ENCODE data around the gene PARL. TPM values are rescaled to one million over a fixed set of nuclear protein-coding genes. Genes with fewer than 3 reads are reported as not detected.
"Not testable (repeated sequence)": the region's sequence is repeated elsewhere in the genome, so short reads cannot be mapped to it uniquely, and the experiment has no call there.

The PARL gene
- total RNA-seq, 1 experiment from 2014 or later = 55.5 TPM

DNA sequence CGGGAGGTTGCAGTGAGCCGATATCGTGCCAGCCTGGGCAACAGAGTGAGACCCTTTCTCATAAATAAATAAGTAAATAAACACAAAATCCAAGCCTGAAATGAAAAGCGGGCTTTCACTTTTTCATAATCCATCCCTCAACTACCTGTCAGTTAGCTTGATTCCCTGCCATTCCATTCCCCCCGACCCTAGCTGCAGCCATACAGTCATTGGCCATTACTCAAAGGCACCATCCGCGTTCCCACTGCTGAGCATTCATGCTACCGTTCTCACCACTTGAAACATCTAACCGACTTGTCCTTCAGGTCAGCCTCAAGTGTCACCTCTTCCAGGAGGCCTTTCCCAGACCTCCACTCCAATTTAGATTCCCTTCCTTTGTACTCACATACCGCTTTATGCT is 1.1 kb upstream of the PARL start:
- Histone ChIP-seq H3K27ac (no peak overlapping the region), H3K4me3 (no peak overlapping the region), H3K27me3 (no peaks in the 10 kb centered on the region), H3K9me3 (replicated peaks) (no peaks in the 10 kb centered on the region), H3K4me1 (no peaks in the 10 kb centered on the region), H3K36me3 (no peaks in the 10 kb centered on the region)
- DNase-seq = no peak

DNA sequence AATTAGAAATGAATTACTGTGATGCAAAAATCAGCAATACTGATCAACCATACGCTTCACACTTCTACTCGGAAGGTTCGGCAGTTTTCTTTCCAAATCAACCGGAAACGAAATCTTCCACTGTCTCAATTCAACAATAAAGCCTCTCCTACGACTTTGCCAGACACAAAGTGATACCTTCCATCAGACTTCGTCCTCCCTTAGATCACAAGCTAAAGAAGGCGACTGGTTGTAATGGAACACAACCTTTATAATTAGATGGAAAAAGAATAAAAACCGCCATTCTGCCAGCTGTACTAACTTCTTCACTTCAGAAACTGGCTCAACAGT is 618 bp downstream of the PARL start:
- DNase-seq = no peak
- peak overlapping the region; percentile 66 for H3K27ac ChIP-seq
- H3K9me3 ChIP-seq (replicated peaks) = no peaks in the 10 kb centered on the region
- H3K4me3 ChIP-seq = peak overlapping the region; percentile 89
- H3K36me3 ChIP-seq = no peaks in the 10 kb centered on the region
- H3K27me3 ChIP-seq = no peaks in the 10 kb centered on the region
- no peaks in the 10 kb centered on the region for H3K4me1 ChIP-seq

GRCh38 chr3:183883291-183884096 is 1.2 kb downstream of the PARL start:
- Histone ChIP-seq H3K9me3 (replicated peaks) (no peaks in the 10 kb centered on the region), H3K27ac (no peak overlapping the region), H3K4me1 (no peaks in the 10 kb centered on the region), H3K4me3 (peak overlapping the region; percentile 89), H3K27me3 (no peaks in the 10 kb centered on the region), H3K36me3 (no peaks in the 10 kb centered on the region)
- DNase-seq = no peak

GRCh38 chr3:183880121-183880520 is 4.6 kb downstream of the PARL start:
- Histone ChIP-seq H3K27ac (no peak overlapping the region), H3K4me1 (no peaks in the 10 kb centered on the region), H3K9me3 (replicated peaks) (no peaks in the 10 kb centered on the region), H3K4me3 (no peak overlapping the region), H3K36me3 (no peaks in the 10 kb centered on the region), H3K27me3 (no peaks in the 10 kb centered on the region)
- no peak for DNase-seq

- Histone ChIP-seq H3K9me3 (replicated peaks) (no peaks in the 10 kb centered on the region), H3K36me3 (no peaks in the 10 kb centered on the region), H3K4me3 (no peak overlapping the region), H3K27me3 (no peaks in the 10 kb centered on the region), H3K4me1 (no peaks in the 10 kb centered on the region), H3K27ac (no peak overlapping the region)
- DNase-seq = no peak
Observed at GRCh38 chr3:183879243-183879642, 5.4 kb downstream of the PARL start.

GRCh38 chr3:183878071-183878470 is 6.6 kb downstream of the PARL start:
- no peaks in the 10 kb centered on the region for H3K4me1 ChIP-seq
- DNase-seq = no peak

DNA sequence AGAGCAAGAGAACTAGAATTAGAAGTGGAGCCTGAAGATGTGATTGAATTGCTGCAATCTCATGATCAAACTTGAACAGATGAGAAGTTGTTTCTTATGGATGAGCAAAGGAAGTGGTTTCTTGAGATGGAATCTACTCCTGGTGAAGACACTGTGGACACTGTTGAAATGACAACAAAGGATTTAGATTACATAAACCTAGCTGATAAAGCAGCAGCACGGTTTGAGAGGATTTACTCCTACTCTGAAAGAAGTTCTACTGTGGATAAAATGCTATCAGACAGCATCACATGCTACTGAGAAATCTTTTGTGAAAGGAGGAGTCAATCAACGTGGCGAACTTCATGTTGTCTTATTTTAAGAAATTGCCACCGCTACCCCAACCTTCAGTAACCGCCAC is 7.5 kb downstream of the PARL start:
- H3K27me3 ChIP-seq = not testable (repeated sequence)

More at GRCh38 chr3:183878071-183878470, 6.6 kb downstream of the PARL start:
- H3K36me3 ChIP-seq = no peaks in the 10 kb centered on the region
- H3K27me3 ChIP-seq = no peaks in the 10 kb centered on the region
- H3K27ac ChIP-seq = no peak overlapping the region
- no peak overlapping the region for H3K4me3 ChIP-seq
- no peaks in the 10 kb centered on the region for H3K9me3 ChIP-seq (replicated peaks)

DNA sequence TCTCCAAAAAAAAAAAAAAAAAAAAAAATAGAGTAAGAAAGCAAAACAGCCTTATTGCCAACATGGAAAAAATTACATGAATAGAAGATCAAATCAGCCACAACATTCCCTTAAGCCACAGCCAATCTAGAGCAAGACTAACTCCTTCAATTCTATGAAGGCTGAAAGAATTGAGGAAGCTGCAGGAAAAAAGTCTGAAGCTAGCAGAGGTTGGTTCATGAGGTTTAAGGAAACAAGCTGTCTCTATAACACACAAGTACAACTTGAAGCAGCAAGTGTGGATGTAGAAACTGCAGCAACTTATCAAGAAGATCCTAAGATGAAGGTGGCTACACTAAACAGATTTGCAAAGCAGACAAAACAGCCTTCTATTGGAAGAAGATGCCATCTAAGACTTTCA is 9.3 kb downstream of the PARL start:
- H3K4me3 ChIP-seq = no peak overlapping the region
- DNase-seq = no peak

More for the DNA sequence above, 7.5 kb downstream of the PARL start:
- not testable (repeated sequence) for DNase-seq; H3K4me1 ChIP-seq; H3K4me3 ChIP-seq; H3K36me3 ChIP-seq; H3K27ac ChIP-seq; H3K9me3 ChIP-seq (replicated peaks)

DNA sequence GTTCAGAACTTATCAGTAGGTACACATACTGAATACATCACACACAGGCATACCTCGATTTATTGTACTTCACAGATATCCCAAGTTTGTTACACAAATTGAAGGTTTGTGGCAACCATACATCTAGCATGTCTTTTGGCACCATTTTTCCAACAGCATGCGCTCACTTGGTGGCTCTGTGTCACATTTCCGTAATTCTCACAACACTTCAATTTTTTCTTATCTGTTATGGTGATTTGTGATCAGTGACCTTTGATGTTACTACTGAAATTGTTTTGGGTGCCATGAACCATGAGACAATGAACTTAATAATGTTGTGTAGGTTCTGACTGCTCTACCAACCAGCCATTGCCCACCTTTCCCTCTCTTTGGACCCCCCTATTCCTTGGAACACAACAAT is 10.8 kb downstream of the PARL start:
- Histone ChIP-seq H3K27ac (no peak overlapping the region), H3K27me3 (no peaks in the 10 kb centered on the region), H3K4me3 (no peak overlapping the region), H3K36me3 (no peaks in the 10 kb centered on the region), H3K9me3 (replicated peaks) (no peaks in the 10 kb centered on the region), H3K4me1 (no peaks in the 10 kb centered on the region)
- DNase-seq = no peak

More for the DNA sequence above, 9.3 kb downstream of the PARL start:
- no peaks in the 10 kb centered on the region for H3K27me3 ChIP-seq
- no peaks in the 10 kb centered on the region for H3K36me3 ChIP-seq
- no peak overlapping the region for H3K27ac ChIP-seq
- H3K4me1 ChIP-seq = no peaks in the 10 kb centered on the region
- no peaks in the 10 kb centered on the region for H3K9me3 ChIP-seq (replicated peaks)

- Histone ChIP-seq H3K9me3 (replicated peaks) (no peaks in the 10 kb centered on the region), H3K4me3 (no peak overlapping the region), H3K27ac (no peak overlapping the region), H3K4me1 (no peaks in the 10 kb centered on the region), H3K36me3 (peaks cover 4% of the 10 kb centered on the region), H3K27me3 (no peaks in the 10 kb centered on the region)
- no peak for DNase-seq
Observed at GRCh38 chr3:183871541-183871940, 13.1 kb downstream of the PARL start.

DNA sequence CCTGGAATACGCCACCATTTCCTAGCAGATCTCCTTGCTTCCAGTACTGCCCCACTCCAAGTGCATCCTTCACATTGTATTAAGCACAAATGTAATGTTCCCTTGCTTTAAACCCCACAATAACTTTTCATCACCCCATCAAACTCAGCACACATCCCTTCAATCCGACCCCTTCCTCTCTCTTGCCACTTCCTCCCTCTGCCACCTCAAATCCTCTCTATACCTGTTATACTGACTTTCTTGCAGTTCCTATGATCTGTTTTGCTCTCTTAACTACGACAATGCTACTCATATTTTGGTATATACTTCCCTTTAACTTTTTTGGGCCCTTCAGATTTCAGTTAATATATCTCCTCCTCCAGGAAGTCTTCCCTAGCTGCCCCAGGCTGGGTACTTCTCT is 14.1 kb downstream of the PARL start:
- H3K27ac ChIP-seq = no peak overlapping the region
- no peak for DNase-seq
- H3K36me3 ChIP-seq = peaks cover 10% of the 10 kb centered on the region
- H3K4me1 ChIP-seq = no peaks in the 10 kb centered on the region
- no peak overlapping the region for H3K4me3 ChIP-seq
- H3K9me3 ChIP-seq (replicated peaks) = no peaks in the 10 kb centered on the region
- H3K27me3 ChIP-seq = no peaks in the 10 kb centered on the region

GRCh38 chr3:183868796-183869195 is 15.9 kb downstream of the PARL start:
- no peak for DNase-seq
- Histone ChIP-seq H3K9me3 (replicated peaks) (no peaks in the 10 kb centered on the region), H3K4me3 (no peak overlapping the region), H3K27ac (no peak overlapping the region), H3K36me3 (peaks cover 20% of the 10 kb centered on the region), H3K27me3 (no peaks in the 10 kb centered on the region), H3K4me1 (no peaks in the 10 kb centered on the region)

- no peak for DNase-seq
- no peak overlapping the region for H3K4me3 ChIP-seq
- peaks cover 50% of the 10 kb centered on the region for H3K36me3 ChIP-seq
- H3K9me3 ChIP-seq (replicated peaks) = no peaks in the 10 kb centered on the region
- no peaks in the 10 kb centered on the region for H3K4me1 ChIP-seq
- H3K27me3 ChIP-seq = no peaks in the 10 kb centered on the region
- H3K27ac ChIP-seq = no peak overlapping the region
Observed at GRCh38 chr3:183862610-183863009, 22.1 kb downstream of the PARL start.

- Histone ChIP-seq H3K36me3 (peaks cover 37% of the 10 kb centered on the region), H3K27me3 (no peaks in the 10 kb centered on the region), H3K27ac (no peak overlapping the region), H3K4me1 (no peaks in the 10 kb centered on the region), H3K9me3 (replicated peaks) (no peaks in the 10 kb centered on the region), H3K4me3 (no peak overlapping the region)
- no peak for DNase-seq
Observed at GRCh38 chr3:183857863-183858262, 26.8 kb downstream of the PARL start.

DNA sequence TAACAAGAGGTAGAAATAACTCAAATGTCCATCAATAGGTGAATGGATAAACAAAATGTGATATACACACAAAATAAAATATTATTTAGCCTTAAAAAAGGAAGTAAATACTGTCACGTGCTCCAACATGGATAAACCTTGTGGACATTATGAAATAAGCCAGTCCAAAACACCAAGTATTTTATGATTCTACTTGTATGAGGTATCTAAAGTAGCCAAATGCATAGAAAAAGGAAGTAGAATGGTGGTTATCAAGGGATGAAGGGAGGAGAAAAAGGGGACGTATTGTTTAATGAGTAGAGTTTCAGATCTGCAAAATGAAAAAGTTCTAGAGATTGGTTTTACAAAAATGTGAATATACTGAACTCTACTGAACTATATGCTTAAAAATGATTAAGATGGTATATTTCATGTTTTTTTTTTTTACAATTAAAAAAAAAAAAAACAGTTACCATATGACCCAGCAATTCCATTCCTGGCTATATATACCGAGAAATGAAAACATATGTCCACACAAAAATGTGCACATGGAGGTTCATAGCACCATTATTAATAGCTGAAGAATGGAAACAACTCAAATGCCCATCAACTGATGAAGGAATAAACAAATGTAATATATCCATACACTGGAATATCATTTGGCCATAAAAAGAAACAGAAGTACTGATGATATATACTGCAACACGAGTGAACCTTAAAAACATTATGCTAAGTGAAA is 30.2 kb downstream of the PARL start:
- DNase-seq = no peak
- Histone ChIP-seq H3K4me3 (no peak overlapping the region), H3K4me1 (no peaks in the 10 kb centered on the region), H3K9me3 (replicated peaks) (no peaks in the 10 kb centered on the region), H3K36me3 (peaks cover 19% of the 10 kb centered on the region), H3K27me3 (no peaks in the 10 kb centered on the region), H3K27ac (no peak overlapping the region)

Measured in SJCRH30 (cell line).